Subcutaneous adipose tissue (tissue), 4 donors: ENCODE data around the gene SMYD2. TPM values are rescaled to one million over a fixed set of nuclear protein-coding genes. Genes with fewer than 3 reads are reported as not detected.

Source experiments
- CTCF ChIP-seq: fragments of 450-650 bp; IDR thresholded peaks from one replicate; pipeline ENCODE4 v1.5.1; 2016; ENCODE audit warnings: low read depth, mild to moderate bottlenecking, control low read depth, antibody characterized with exemption, moderate library complexity
- total RNA-seq, 4 donors: library from RNA; depleted of rRNA; stranded (reverse); fragments of >200 nt; gene quantifications; one replicate each; pipeline ENCODE4 v1.1.0, GENCODE V29; 2016

Gene SMYD2
- total RNA-seq, 4 donors from 2014 or later: 30.0 to 49.9 (median 38.5) TPM

GRCh38 chr1:214367841-214368240, 86.9 kb downstream of the SMYD2 start:
- TF ChIP-seq CTCF: no peak

- TF ChIP-seq CTCF: no peak
Observed at GRCh38 chr1:214369364-214369763, 88.4 kb downstream of the SMYD2 start.

GRCh38 chr1:214370615-214371014, 89.7 kb downstream of the SMYD2 start:
- TF ChIP-seq CTCF: no peak

- no peak for TF ChIP-seq CTCF
Observed at GRCh38 chr1:214372092-214372491, 91.1 kb downstream of the SMYD2 start.

GRCh38 chr1:214377485-214377884, 96.5 kb downstream of the SMYD2 start:
- no peak for TF ChIP-seq CTCF

- TF ChIP-seq CTCF: no peak
Observed at GRCh38 chr1:214377886-214378285, 96.9 kb downstream of the SMYD2 start.

GRCh38 chr1:214378492-214378891, 97.5 kb downstream of the SMYD2 start:
- no peak for TF ChIP-seq CTCF
